H1 (cell line): ENCODE data around the gene CEBPB. TPM values are rescaled to one million over a fixed set of nuclear protein-coding genes. Genes with fewer than 3 reads are reported as not detected.
"Not testable (repeated sequence)": the region's sequence is repeated elsewhere in the genome, so short reads cannot be mapped to it uniquely, and the experiment has no call there.

ENCODE experiments used
- CTCF ChIA-PET: fragments of 300-600 bp; sonication (Branson Sonifier 250); formaldehyde crosslinking; loops from one replicate; lab custom pipeline; 2021; ENCODE audit not compliant: partially characterized antibody; lab: Charles Lee
- POLR2A ChIA-PET: fragments of 300-600 bp; sonication (Branson Sonifier 250); formaldehyde crosslinking; loops from one replicate; lab custom pipeline; 2021; ENCODE audit warnings: inconsistent platforms; ENCODE audit not compliant: partially characterized antibody; lab: Charles Lee
- DNase-seq, 2 experiments: peaks; one replicate each; pipeline versions ENCODE4 v3.0.0 to v3.0.0-alpha.2; 2010 to 2022; ENCODE audit warnings: low spot score in 2 of 2, low read depth in 1 of 2, mixed read lengths in 1 of 2
- FAIRE-seq: peaks from 2 replicates; lab custom pipeline; 2011; peaks lifted over from hg19 to GRCh38; lab: Jason Lieb, UNC
- H2AFZ ChIP-seq: 2 replicates; pipeline ENCODE4 v1.8.1; 2012; ENCODE audit warnings: low read length, inconsistent platforms
- H2AK5ac ChIP-seq: 2 replicates; pipeline ENCODE4 v1.6.1; 2013; ENCODE audit warnings: low read depth, low read length
- H2BK120ac ChIP-seq: replicated peaks from 2 replicates; pipeline ENCODE3; 2013; ENCODE audit warnings: low read depth, low read length, inconsistent platforms
- H2BK12ac ChIP-seq: 2 replicates; pipeline ENCODE4 v1.6.1; 2013; ENCODE audit warnings: low read depth, low read length
- H2BK15ac ChIP-seq: 2 replicates; pipeline ENCODE4 v1.6.1; 2013; ENCODE audit warnings: low read length
- H2BK20ac ChIP-seq: 2 replicates; pipeline ENCODE4 v1.6.1; 2013; ENCODE audit warnings: low read length
- H2BK5ac ChIP-seq: 2 replicates; pipeline ENCODE4 v1.6.1; 2013; ENCODE audit warnings: low read depth, low read length
- H3K14ac ChIP-seq: 2 replicates; pipeline ENCODE4 v1.6.1; 2013; ENCODE audit warnings: inconsistent platforms; ENCODE audit not compliant: insufficient read length
- H3K18ac ChIP-seq: 2 replicates; pipeline ENCODE4 v1.6.1; 2013; ENCODE audit warnings: low read length; ENCODE audit errors: extremely low read depth
- H3K23ac ChIP-seq: 2 replicates; pipeline ENCODE4 v1.6.1; 2013; ENCODE audit warnings: inconsistent platforms; ENCODE audit not compliant: insufficient read length
- H3K23me2 ChIP-seq: 2 replicates; pipeline ENCODE4 v1.6.1; 2013; ENCODE audit warnings: low read depth, low read length
- H3K27ac ChIP-seq: 2 replicates; pipeline ENCODE4 v1.6.1; 2011; ENCODE audit warnings: low read depth, low read length, inconsistent platforms
- H3K27me3 ChIP-seq, 4 experiments: replicated peaks in 1 of 4; 1 replicate in 1 of 4; 2 replicates in 3 of 4; pipeline versions ENCODE4 v1.6.1 to v1.8.1; 2011 to 2013; ENCODE audit warnings: low read length in 3 of 4, mild to moderate bottlenecking in 3 of 4, inconsistent platforms in 2 of 4, mixed read lengths in 2 of 4, moderate library complexity in 1 of 4; ENCODE audit not compliant: control insufficient read depth in 3 of 4, insufficient read depth in 3 of 4; ENCODE audit errors: extremely low read depth in 1 of 4
- H3K36me3 ChIP-seq, 4 experiments: 2 replicates each; pipeline versions ENCODE4 v1.6.1 to v1.8.1; 2011 to 2013; ENCODE audit warnings: mild to moderate bottlenecking in 4 of 4, low read length in 3 of 4, moderate library complexity in 2 of 4, control low read depth in 1 of 4, inconsistent platforms in 1 of 4; ENCODE audit not compliant: insufficient read depth in 4 of 4, control insufficient read depth in 2 of 4
- H3K4ac ChIP-seq: replicated peaks from 2 replicates; pipeline ENCODE3; 2013; ENCODE audit warnings: low read length, low read depth, mixed read lengths, inconsistent platforms; ENCODE audit not compliant: insufficient read length
- H3K4me1 ChIP-seq, 4 experiments: replicated peaks in 1 of 4; 1 replicate in 1 of 4; 2 replicates in 3 of 4; pipeline versions ENCODE4 v1.6.1 to v1.8.1; 2011 to 2013; ENCODE audit warnings: low read length in 3 of 4, inconsistent platforms in 2 of 4, mixed read lengths in 1 of 4; ENCODE audit not compliant: insufficient read depth in 4 of 4, control insufficient read depth in 3 of 4
- H3K4me2 ChIP-seq, 2 experiments: 2 replicates each; pipeline versions ENCODE4 v1.6.1 to v1.8.1; 2011 to 2013; ENCODE audit warnings: low read depth in 2 of 2, low read length in 2 of 2, control low read depth in 1 of 2, inconsistent platforms in 1 of 2, mild to moderate bottlenecking in 1 of 2; ENCODE audit not compliant: insufficient read depth in 1 of 2
- H3K4me3 ChIP-seq, 4 experiments: fragments of 200-600, 300-600 bp in 1 of 4; sonication (generic), shearing (Covaris generic), sonication (Bioruptor Twin) in 1 of 4; 2 replicates each; pipeline versions ENCODE4 v1.5.1 to v1.8.1; 2011 to 2016; ENCODE audit warnings: low read length in 4 of 4, low read depth in 3 of 4, control low read depth in 2 of 4, inconsistent platforms in 2 of 4, mild to moderate bottlenecking in 2 of 4, mixed read lengths in 1 of 4, moderate library complexity in 1 of 4; ENCODE audit not compliant: insufficient read depth in 2 of 4; ENCODE audit errors: extremely low read depth in 1 of 4
- H3K56ac ChIP-seq: replicated peaks from 2 replicates; pipeline ENCODE3; 2013; ENCODE audit warnings: low read depth, mild to moderate bottlenecking, mixed read lengths, low read length, inconsistent platforms; ENCODE audit not compliant: insufficient read length
- H3K79me1 ChIP-seq: 2 replicates; pipeline ENCODE4 v1.6.1; 2013; ENCODE audit warnings: low read depth, low read length, control low read depth
- H3K79me2 ChIP-seq, 2 experiments: 2 replicates each; pipeline versions ENCODE4 v1.6.1 to v1.8.1; 2012 to 2013; ENCODE audit warnings: low read length in 2 of 2, mild to moderate bottlenecking in 2 of 2, inconsistent platforms in 1 of 2; ENCODE audit not compliant: insufficient read depth in 2 of 2, control insufficient read depth in 1 of 2
- H3K9ac ChIP-seq, 4 experiments: replicated peaks in 1 of 4; 1 replicate in 1 of 4; 2 replicates in 3 of 4; pipeline versions ENCODE4 v1.6.1 to v1.8.1; 2011 to 2013; ENCODE audit warnings: low read depth in 3 of 4, low read length in 3 of 4, control low read depth in 2 of 4, mild to moderate bottlenecking in 2 of 4, moderate library complexity in 2 of 4, inconsistent platforms in 1 of 4; ENCODE audit errors: extremely low read depth in 1 of 4
- H3K9me3 ChIP-seq, 2 experiments: 2 replicates each; pipeline versions ENCODE4 v1.6.1 to v1.8.1; 2012 to 2013; ENCODE audit warnings: mild to moderate bottlenecking in 2 of 2, moderate library complexity in 2 of 2, control low read depth in 1 of 2, inconsistent platforms in 1 of 2, low read depth in 1 of 2, low read length in 1 of 2, mixed read lengths in 1 of 2; ENCODE audit not compliant: insufficient read depth in 2 of 2
- H4K20me1 ChIP-seq, 2 experiments: replicated peaks in 1 of 2; 2 replicates each; pipeline versions ENCODE3 to v1.8.1; 2011 to 2013; ENCODE audit warnings: inconsistent platforms in 2 of 2, low read length in 2 of 2, mild to moderate bottlenecking in 1 of 2; ENCODE audit not compliant: insufficient read depth in 2 of 2, control insufficient read depth in 1 of 2
- H4K5ac ChIP-seq: 2 replicates; pipeline ENCODE4 v1.6.1; 2013; ENCODE audit warnings: low read length, low read depth, mixed read lengths, inconsistent platforms; ENCODE audit not compliant: insufficient read length
- H4K8ac ChIP-seq: 2 replicates; pipeline ENCODE4 v1.8.0; 2013; ENCODE audit warnings: mild to moderate bottlenecking, moderate library complexity, low read length, inconsistent platforms; ENCODE audit not compliant: insufficient read depth; ENCODE audit errors: extremely low read depth
- H4K91ac ChIP-seq: replicated peaks from 2 replicates; pipeline ENCODE3; 2013; ENCODE audit warnings: low read length, mixed read lengths, inconsistent platforms; ENCODE audit not compliant: insufficient read length
- WGBS, 2 experiments: shearing (Covaris generic) in 1 of 2; methylation state at CpG; one replicate each; pipeline versions ENCODE4 v1.1.6 to v1.1.7; 2013 to 2015; ENCODE audit warnings: low lambda C conversion rate in 2 of 2, mixed read lengths in 2 of 2, inconsistent platforms in 1 of 2, low coverage in 1 of 2, missing lambda C conversion rate in 1 of 2; ENCODE audit not compliant: insufficient replicate concordance in 2 of 2, insufficient coverage in 1 of 2, insufficient read length in 1 of 2; ENCODE audit errors: extremely low coverage in 1 of 2, missing lambda C conversion rate in 1 of 2; 5-methylcytosine and 5-hydroxymethylcytosine counted together
- polyA plus RNA-seq, 7 experiments: library from polyadenylated mRNA; depleted of rRNA in 3 of 7; stranded (reverse) in 5 of 7; unstranded in 2 of 7; fragments of >200 nt in 5 of 7; fragments of 200-250 nt in 2 of 7; gene quantifications; 1 replicate in 5 of 7; 2 replicates in 1 of 7; 4 replicates in 1 of 7; pipeline versions ENCODE4 v1.2.1 to v1.2.3, GENCODE V29; 2011 to 2013; ENCODE audit warnings: missing spikeins in 2 of 7, mixed read lengths in 2 of 7
- total RNA-seq: library from RNA; stranded (reverse); fragmentation: NEBNext Ultra II Directional; extraction: Animal tissue kit (Norgen Biotek cat#: 25700); gene quantifications from 2 replicates; pipeline ENCODE4 v1.2.1, GENCODE V29; 2021

The CEBPB gene
- total and polyA plus RNA-seq, 2 of the 8 experiments (the other 6 are each of a cell fraction or from before 2014, with no cell fraction given), result 7.1 to 24.1 TPM

DNA sequence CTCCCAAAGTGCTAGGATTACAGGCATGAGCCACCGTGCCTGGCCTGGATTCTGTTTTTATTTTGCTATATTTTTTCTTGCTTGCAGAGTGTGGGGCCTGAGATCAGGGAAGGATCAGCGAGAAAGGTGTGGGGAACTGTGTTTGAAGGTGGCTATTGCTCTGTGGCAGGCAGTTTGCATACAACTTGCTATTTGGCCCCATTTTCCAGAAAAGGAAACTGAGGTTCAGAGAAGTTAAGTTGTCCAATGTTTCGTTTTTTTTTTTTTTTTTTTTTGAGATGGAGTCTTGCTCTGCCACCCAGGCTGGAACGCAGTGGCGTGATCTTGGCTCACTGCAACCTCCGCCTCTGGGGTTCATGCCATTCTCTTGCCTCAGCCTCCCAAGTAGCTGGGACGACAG, 29.1 kb upstream of the CEBPB start:
- ChIA-PET CTCF (interaction anchor here (1.3 to 3.8 kb wide), 4 partner anchors 8 to 41 kb away, joined by 6 to 27 read pairs (median 10); no protein-coding TSS in a partner anchor), POLR2A (interaction anchor here (2.5 kb wide), 1 partner anchor 40 kb away, joined by 8 read pairs; no protein-coding TSS in a partner anchor)
- not testable (repeated sequence) for FAIRE-seq, H3K27me3 ChIP-seq, H4K20me1 ChIP-seq, H3K9ac ChIP-seq, H3K23me2 ChIP-seq, H4K8ac ChIP-seq, H3K4me3 ChIP-seq, H4K91ac ChIP-seq, H3K18ac ChIP-seq, H3K79me2 ChIP-seq, H2BK20ac ChIP-seq, H3K27ac ChIP-seq, H2BK12ac ChIP-seq, H3K4me2 ChIP-seq, H3K79me1 ChIP-seq, H2AK5ac ChIP-seq, H3K4ac ChIP-seq, H3K23ac ChIP-seq, H3K36me3 ChIP-seq, H3K56ac ChIP-seq, H3K9me3 ChIP-seq, H3K14ac ChIP-seq, H2AFZ ChIP-seq, H2BK120ac ChIP-seq, H2BK5ac ChIP-seq, H4K5ac ChIP-seq, H3K4me1 ChIP-seq, DNase-seq, H2BK15ac ChIP-seq
- WGBS, 2 experiments, result 75% methylated on average over 3 of the region's 7 CpGs; no CpG with 5 or more reads in 1 of the 2 experiments
